CD14-positive monocyte (primary cell): ENCODE measurements around the gene CD200. TPM values are rescaled to one million over a fixed set of nuclear protein-coding genes. Genes with fewer than 3 reads are reported as not detected.
"Not testable (repeated sequence)": the region's sequence is repeated elsewhere in the genome, so short reads cannot be mapped to it uniquely, and the experiment has no call there.

Experiments
- DNase-seq, 3 donors: peaks; one replicate each; pipeline ENCODE4 v3.0.0-alpha.2; 2011 to 2022
- H2AFZ ChIP-seq: 2 replicates; pipeline ENCODE4 v1.6.0; 2012; ENCODE audit warnings: mild to moderate bottlenecking, low read depth, low read length, inconsistent platforms; ENCODE audit not compliant: insufficient read depth, poor library complexity, severe bottlenecking
- H3K27ac ChIP-seq, 2 donors: 1 replicate in 1 of 2; 2 replicates in 1 of 2; pipeline ENCODE4 v1.5.1; 2012 to 2013; ENCODE audit warnings: low read length in 2 of 2, control low read depth in 1 of 2, inconsistent platforms in 1 of 2, low read depth in 1 of 2, mild to moderate bottlenecking in 1 of 2
- H3K27me3 ChIP-seq, 2 donors: one replicate each; pipeline versions ENCODE4 v1.6.0 to v1.6.1; 2011 to 2013; ENCODE audit warnings: low read length in 2 of 2; ENCODE audit not compliant: control insufficient read depth in 2 of 2, insufficient read depth in 2 of 2
- H3K36me3 ChIP-seq, 2 donors: replicated peaks in 1 of 2; 1 replicate in 1 of 2; 2 replicates in 1 of 2; pipeline versions ENCODE4 v1.5.1 to v1.6.1; 2012 to 2013; ENCODE audit warnings: low read length in 2 of 2, control low read depth in 1 of 2, inconsistent platforms in 1 of 2, mild to moderate bottlenecking in 1 of 2; ENCODE audit not compliant: insufficient read depth in 2 of 2, control insufficient read depth in 1 of 2
- H3K4me1 ChIP-seq, 2 donors: 1 replicate in 1 of 2; 2 replicates in 1 of 2; pipeline versions ENCODE4 v1.5.1 to v1.6.1; 2012 to 2013; ENCODE audit warnings: low read length in 2 of 2, control low read depth in 1 of 2, inconsistent platforms in 1 of 2, mild to moderate bottlenecking in 1 of 2, moderate library complexity in 1 of 2; ENCODE audit not compliant: insufficient read depth in 2 of 2, control insufficient read depth in 1 of 2
- H3K4me2 ChIP-seq: replicated peaks from 2 replicates; pipeline ENCODE3; 2012; ENCODE audit warnings: low read length, moderate library complexity, mild to moderate bottlenecking; ENCODE audit not compliant: poor library complexity, severe bottlenecking; ENCODE audit errors: extremely low read depth
- H3K4me3 ChIP-seq, 3 experiments: fragments of 200-600 bp in 1 of 3; sonication (generic) in 1 of 3; replicated peaks in 1 of 3; 1 replicate in 2 of 3; 2 replicates in 1 of 3; pipeline ENCODE4 v1.5.1; 2011 to 2013; ENCODE audit warnings: low read length in 3 of 3, mild to moderate bottlenecking in 3 of 3, control low read depth in 2 of 3, low read depth in 2 of 3, inconsistent platforms in 1 of 3, moderate library complexity in 1 of 3
- H3K79me2 ChIP-seq: 2 replicates; pipeline ENCODE4 v1.6.0; 2012; ENCODE audit warnings: mild to moderate bottlenecking, control low read depth, inconsistent platforms, low read length, moderate library complexity; ENCODE audit not compliant: insufficient read depth
- H3K9ac ChIP-seq: 2 replicates; pipeline ENCODE4 v1.6.0; 2017; ENCODE audit warnings: low read length, mild to moderate bottlenecking; ENCODE audit not compliant: insufficient read depth, poor library complexity, severe bottlenecking
- H3K9me3 ChIP-seq, 2 donors: replicated peaks in 1 of 2; 1 replicate in 1 of 2; 2 replicates in 1 of 2; pipeline versions ENCODE4 v1.5.1 to v1.6.1; 2012 to 2013; ENCODE audit warnings: low read length in 2 of 2, control low read depth in 1 of 2; ENCODE audit not compliant: control insufficient read depth in 1 of 2, insufficient read depth in 1 of 2
- H4K20me1 ChIP-seq: 2 replicates; pipeline ENCODE4 v1.6.0; 2012; ENCODE audit warnings: mild to moderate bottlenecking, low read length, control low read depth, moderate library complexity; ENCODE audit not compliant: insufficient read depth
- H3K27ac Mint-ChIP-seq, 7 donors: one replicate each; pipeline ENCODE4 v1.8.0; 2020; ENCODE audit warnings: mild to moderate bottlenecking in 7 of 7, mixed read lengths in 7 of 7, moderate library complexity in 6 of 7, inconsistent platforms in 2 of 7
- H3K27me3 Mint-ChIP-seq, 3 donors: one replicate each; pipeline ENCODE4 v1.8.0; 2021 to 2022; ENCODE audit warnings: low read depth in 3 of 3, mild to moderate bottlenecking in 3 of 3, mixed read lengths in 3 of 3, moderate library complexity in 3 of 3, inconsistent platforms in 1 of 3
- H3K36me3 Mint-ChIP-seq, 2 donors: one replicate each; pipeline ENCODE4 v1.8.0; 2020; ENCODE audit warnings: mixed read lengths in 2 of 2, inconsistent platforms in 1 of 2, mild to moderate bottlenecking in 1 of 2
- H3K4me1 Mint-ChIP-seq: one replicate; pipeline ENCODE4 v1.8.0; 2020; ENCODE audit warnings: mild to moderate bottlenecking, mixed read lengths
- H3K4me3 Mint-ChIP-seq, 2 donors: one replicate each; pipeline ENCODE4 v1.8.0; 2020; ENCODE audit warnings: mild to moderate bottlenecking in 2 of 2, mixed read lengths in 2 of 2, moderate library complexity in 1 of 2
- H3K9me3 Mint-ChIP-seq, 7 donors: one replicate each; pipeline ENCODE4 v1.8.0; 2020 to 2022; ENCODE audit warnings: mixed read lengths in 7 of 7, mild to moderate bottlenecking in 6 of 7, moderate library complexity in 6 of 7, inconsistent platforms in 2 of 7
- WGBS: methylation state at CpG from one replicate; pipeline ENCODE4 v1.1.5; 2013; ENCODE audit warnings: missing lambda C conversion rate; ENCODE audit not compliant: insufficient coverage; 5-methylcytosine and 5-hydroxymethylcytosine counted together
- intact Hi-C, 2 donors: fragments of 100-400 bp; cut with micrococcal nuclease; formaldehyde crosslinking; loops; one replicate each; pipeline versions ENCODE4 v1.15.0 to v1.15.1; 2023
- polyA plus RNA-seq, 3 donors: library from polyadenylated mRNA; depleted of rRNA in 1 of 3; unstranded in 2 of 3; stranded (reverse) in 1 of 3; fragments of 300-500 nt in 2 of 3; fragments of >200 nt in 1 of 3; fragmentation: Illumina TruSeq in 2 of 3; gene quantifications; 1 replicate in 2 of 3; 2 replicates in 1 of 3; pipeline ENCODE4 v1.2.3, GENCODE V29; 2012 to 2021
- TF ChIP-seq, protein P1 (sequence below): fragments of 200-600 bp; IDR thresholded peaks from one replicate; pipeline ENCODE4 v1.8.0; 2022; ENCODE audit warnings: antibody characterized with exemption, mild to moderate bottlenecking

CD200 gene
- polyA plus RNA-seq, 3 donors: 0.12 to 0.13 TPM; not detected in 1

DNA sequence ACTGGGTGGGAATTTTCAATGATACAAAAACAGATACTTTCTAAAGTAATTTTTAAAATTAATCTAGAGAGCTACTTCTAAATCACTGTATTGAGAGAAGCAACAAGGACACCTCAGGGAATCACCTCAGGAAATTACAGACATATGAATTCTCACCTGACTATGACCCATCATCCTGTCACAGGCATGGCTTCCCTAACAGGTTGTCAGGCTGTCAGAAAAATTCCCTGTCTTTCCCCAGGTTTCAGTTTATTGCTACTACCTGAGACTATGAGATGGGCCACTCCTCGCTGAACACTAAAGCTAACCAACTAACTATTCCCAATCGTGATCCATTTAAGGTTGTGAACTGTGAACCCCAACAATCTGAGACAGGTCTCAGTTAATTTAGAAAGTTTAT is 66.1 kb downstream of the CD200 start:
- Mint-ChIP-seq H3K4me1 (peaks cover 23% of the 10 kb centered on the region), H3K27ac (no peak overlapping the region), H3K27me3 (no peaks in the 10 kb centered on the region), H3K36me3 (no peaks in the 10 kb centered on the region), H3K4me3 (no peak overlapping the region), H3K9me3 (peaks cover 0 to 2% (median 0%) of the 10 kb centered on the region in 7 donors)
- Histone ChIP-seq H3K27ac (no peak overlapping the region), H3K4me2 (no peak overlapping the region), H3K27me3 (no peaks in the 10 kb centered on the region), H3K4me1 (peaks cover 5 to 17% of the 10 kb centered on the region in 2 donors), H3K9ac (no peak overlapping the region), H3K36me3 (no peaks in the 10 kb centered on the region), H3K9me3 (no peaks in the 10 kb centered on the region), H3K4me3 (no peak overlapping the region), H4K20me1 (no peaks in the 10 kb centered on the region), H2AFZ (no peak overlapping the region), H3K79me2 (no peaks in the 10 kb centered on the region)
- no peak for DNase-seq
- TF ChIP-seq, protein P1, sequence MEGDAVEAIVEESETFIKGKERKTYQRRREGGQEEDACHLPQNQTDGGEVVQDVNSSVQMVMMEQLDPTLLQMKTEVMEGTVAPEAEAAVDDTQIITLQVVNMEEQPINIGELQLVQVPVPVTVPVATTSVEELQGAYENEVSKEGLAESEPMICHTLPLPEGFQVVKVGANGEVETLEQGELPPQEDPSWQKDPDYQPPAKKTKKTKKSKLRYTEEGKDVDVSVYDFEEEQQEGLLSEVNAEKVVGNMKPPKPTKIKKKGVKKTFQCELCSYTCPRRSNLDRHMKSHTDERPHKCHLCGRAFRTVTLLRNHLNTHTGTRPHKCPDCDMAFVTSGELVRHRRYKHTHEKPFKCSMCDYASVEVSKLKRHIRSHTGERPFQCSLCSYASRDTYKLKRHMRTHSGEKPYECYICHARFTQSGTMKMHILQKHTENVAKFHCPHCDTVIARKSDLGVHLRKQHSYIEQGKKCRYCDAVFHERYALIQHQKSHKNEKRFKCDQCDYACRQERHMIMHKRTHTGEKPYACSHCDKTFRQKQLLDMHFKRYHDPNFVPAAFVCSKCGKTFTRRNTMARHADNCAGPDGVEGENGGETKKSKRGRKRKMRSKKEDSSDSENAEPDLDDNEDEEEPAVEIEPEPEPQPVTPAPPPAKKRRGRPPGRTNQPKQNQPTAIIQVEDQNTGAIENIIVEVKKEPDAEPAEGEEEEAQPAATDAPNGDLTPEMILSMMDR: no peak
- intact Hi-C loops: no loop called here
- WGBS: 100% methylated on average over 1 of the region's 2 CpGs

DNA sequence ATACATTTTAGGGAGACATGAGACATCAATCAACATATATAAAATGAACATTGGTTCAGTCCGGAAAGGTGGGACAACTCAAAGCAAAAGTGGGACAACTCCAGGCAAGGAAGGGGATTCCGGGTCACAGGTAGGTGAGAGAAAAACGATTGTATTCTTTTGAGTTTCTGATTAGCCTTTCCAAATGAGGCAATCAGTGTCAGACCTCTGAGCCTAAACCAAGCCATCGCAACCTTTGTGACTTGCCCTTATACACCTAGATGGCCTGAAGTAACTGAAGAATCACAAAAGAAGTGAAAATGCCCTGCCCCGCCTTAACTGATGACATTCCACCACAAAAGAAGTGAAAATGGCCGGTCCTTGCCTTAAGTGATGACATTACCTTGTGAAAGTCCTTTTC is 66.6 kb downstream of the CD200 start:
- intact Hi-C loops, H3K4me3 Mint-ChIP-seq: not testable (repeated sequence)
- H3K4me1 Mint-ChIP-seq: peaks cover 18% of the 10 kb centered on the region

DNA sequence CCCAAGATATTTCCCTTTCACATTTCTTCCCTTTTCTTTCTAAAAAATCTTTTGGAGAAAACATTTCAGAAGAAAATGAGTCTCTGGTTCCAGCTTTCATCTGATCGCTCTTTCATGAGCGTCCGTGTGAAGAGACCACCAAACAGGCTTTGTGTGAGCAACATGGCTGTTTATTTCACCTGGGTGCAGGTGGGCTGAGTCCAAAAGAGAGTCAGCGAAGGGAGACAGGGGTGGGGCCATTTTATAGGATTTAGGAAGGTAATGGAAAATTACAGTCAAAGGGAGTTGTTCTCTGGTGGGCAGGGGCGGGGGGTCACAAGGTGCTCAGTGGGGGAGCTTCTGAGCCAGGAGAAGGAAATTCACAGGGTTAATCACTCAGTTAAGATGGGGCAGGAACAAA is 67.4 kb downstream of the CD200 start:
- H3K79me2 ChIP-seq, H3K27ac ChIP-seq, H3K9ac ChIP-seq, H3K9me3 Mint-ChIP-seq, H3K36me3 ChIP-seq, H3K4me2 ChIP-seq, H3K4me3 Mint-ChIP-seq, H3K9me3 ChIP-seq, H3K4me3 ChIP-seq, H3K27me3 Mint-ChIP-seq, H4K20me1 ChIP-seq, H3K27me3 ChIP-seq, DNase-seq, H2AFZ ChIP-seq, H3K36me3 Mint-ChIP-seq, H3K4me1 ChIP-seq, intact Hi-C loops, H3K27ac Mint-ChIP-seq: not testable (repeated sequence)
- 90% methylated on average over 2 of the region's 5 CpGs for WGBS
- H3K4me1 Mint-ChIP-seq: peaks cover 16% of the 10 kb centered on the region

More for the DNA sequence above, 66.6 kb downstream of the CD200 start:
- not testable (repeated sequence) for H3K27me3 ChIP-seq, H3K9me3 Mint-ChIP-seq, H2AFZ ChIP-seq, H3K27me3 Mint-ChIP-seq, H4K20me1 ChIP-seq, H3K4me2 ChIP-seq, H3K79me2 ChIP-seq, H3K4me3 ChIP-seq, H3K36me3 Mint-ChIP-seq, H3K27ac Mint-ChIP-seq, H3K9me3 ChIP-seq, H3K9ac ChIP-seq, DNase-seq, H3K27ac ChIP-seq, H3K36me3 ChIP-seq
- 94% methylated on average over 3 of the region's 6 CpGs for WGBS
- peaks cover 3 to 13% of the 10 kb centered on the region in 2 donors for H3K4me1 ChIP-seq
